ENCODE data around the gene PGAM5. TPM values are rescaled to one million over a fixed set of nuclear protein-coding genes. Genes with fewer than 3 reads are reported as not detected.

Gene PGAM5
- total and polyA plus RNA-seq, 10 of the 15 experiments (the other 5 are each of a cell fraction or from before 2014, with no cell fraction given) = 8.2 to 90.9 (median 45.3) TPM

DNA sequence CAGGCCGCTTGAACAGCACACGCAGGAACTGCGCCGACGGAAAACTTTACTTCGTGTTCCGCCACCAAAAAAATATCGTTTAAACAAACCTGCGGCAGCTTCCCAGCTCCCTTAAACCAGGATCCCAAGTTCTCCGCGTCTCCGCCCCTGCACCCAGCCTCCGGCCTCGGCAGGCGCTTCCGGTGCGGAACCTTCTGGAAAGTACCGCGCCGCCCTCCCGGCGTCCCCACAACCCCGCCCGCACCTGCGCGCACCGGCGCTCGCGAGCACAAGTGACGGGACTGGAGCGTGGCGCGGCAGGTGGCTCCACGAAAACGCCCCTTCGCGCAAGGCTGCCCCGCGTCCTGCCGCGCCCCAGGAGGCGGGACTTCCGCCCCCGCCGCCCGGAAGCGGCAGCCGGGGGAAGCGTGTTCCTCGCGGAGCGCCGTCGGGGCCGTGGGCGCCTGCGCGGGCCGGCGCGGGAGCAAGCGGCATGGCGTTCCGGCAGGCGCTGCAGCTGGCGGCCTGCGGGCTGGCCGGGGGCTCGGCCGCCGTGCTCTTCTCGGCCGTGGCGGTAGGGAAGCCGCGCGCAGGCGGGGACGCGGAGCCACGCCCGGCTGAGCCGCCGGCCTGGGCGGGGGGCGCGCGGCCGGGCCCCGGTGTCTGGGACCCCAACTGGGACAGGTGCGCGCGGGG, at the start of gene PGAM5 (continued):
- peak in 1 of 2 experiments; percentile 89 for TF ChIP-seq BHLHE40 (IDR thresholded peaks at IDR 0.05; ENCODE audit: borderline replicate concordance in 1 of 2, low read depth in 2 of 2, low read length in 1 of 2)
- TF ChIP-seq SMARCA5 (IDR thresholded peaks at IDR 0.05) = peak; percentile 70
- TF ChIP-seq BACH1 (IDR thresholded peaks at IDR 0.05; ENCODE audit: borderline replicate concordance) = peak; percentile 100
- TF ChIP-seq RELA (IDR thresholded peaks at IDR 0.05; ENCODE audit: borderline replicate concordance, partially characterized antibody) = peak; percentile 93
- no peak for TF ChIP-seq RBBP5 (conservative IDR thresholded peaks at IDR 0.05)
- TF ChIP-seq LARP7 (IDR thresholded peaks at IDR 0.05) = peak; percentile 71; the same call in 1 of the 2 replicates
- peak; percentile 14 for TF ChIP-seq MEF2B (IDR thresholded peaks at IDR 0.05; ENCODE audit: partially characterized antibody, poor library complexity, severe bottlenecking)
- TF ChIP-seq BRCA1 (IDR thresholded peaks at IDR 0.05; ENCODE audit: low read depth, low read length) = peak; percentile 63
- peak; percentile 13; the same call in 1 of the 2 replicates for TF ChIP-seq MTA3 (IDR thresholded peaks at IDR 0.05; ENCODE audit: borderline replicate concordance, low read length)
- TF ChIP-seq, protein P1, sequence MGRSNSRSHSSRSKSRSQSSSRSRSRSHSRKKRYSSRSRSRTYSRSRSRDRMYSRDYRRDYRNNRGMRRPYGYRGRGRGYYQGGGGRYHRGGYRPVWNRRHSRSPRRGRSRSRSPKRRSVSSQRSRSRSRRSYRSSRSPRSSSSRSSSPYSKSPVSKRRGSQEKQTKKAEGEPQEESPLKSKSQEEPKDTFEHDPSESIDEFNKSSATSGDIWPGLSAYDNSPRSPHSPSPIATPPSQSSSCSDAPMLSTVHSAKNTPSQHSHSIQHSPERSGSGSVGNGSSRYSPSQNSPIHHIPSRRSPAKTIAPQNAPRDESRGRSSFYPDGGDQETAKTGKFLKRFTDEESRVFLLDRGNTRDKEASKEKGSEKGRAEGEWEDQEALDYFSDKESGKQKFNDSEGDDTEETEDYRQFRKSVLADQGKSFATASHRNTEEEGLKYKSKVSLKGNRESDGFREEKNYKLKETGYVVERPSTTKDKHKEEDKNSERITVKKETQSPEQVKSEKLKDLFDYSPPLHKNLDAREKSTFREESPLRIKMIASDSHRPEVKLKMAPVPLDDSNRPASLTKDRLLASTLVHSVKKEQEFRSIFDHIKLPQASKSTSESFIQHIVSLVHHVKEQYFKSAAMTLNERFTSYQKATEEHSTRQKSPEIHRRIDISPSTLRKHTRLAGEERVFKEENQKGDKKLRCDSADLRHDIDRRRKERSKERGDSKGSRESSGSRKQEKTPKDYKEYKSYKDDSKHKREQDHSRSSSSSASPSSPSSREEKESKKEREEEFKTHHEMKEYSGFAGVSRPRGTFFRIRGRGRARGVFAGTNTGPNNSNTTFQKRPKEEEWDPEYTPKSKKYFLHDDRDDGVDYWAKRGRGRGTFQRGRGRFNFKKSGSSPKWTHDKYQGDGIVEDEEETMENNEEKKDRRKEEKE (IDR thresholded peaks at IDR 0.05) = peak; percentile 54; the same call in 1 of the 2 replicates
- TF ChIP-seq, protein P2, sequence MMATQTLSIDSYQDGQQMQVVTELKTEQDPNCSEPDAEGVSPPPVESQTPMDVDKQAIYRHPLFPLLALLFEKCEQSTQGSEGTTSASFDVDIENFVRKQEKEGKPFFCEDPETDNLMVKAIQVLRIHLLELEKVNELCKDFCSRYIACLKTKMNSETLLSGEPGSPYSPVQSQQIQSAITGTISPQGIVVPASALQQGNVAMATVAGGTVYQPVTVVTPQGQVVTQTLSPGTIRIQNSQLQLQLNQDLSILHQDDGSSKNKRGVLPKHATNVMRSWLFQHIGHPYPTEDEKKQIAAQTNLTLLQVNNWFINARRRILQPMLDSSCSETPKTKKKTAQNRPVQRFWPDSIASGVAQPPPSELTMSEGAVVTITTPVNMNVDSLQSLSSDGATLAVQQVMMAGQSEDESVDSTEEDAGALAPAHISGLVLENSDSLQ (IDR thresholded peaks at IDR 0.05) = peak; percentile 36; the same call in 1 of the 2 replicates
- peak; percentile 72; the same call in 1 of the 2 replicates for TF ChIP-seq SIN3A (IDR thresholded peaks at IDR 0.05; ENCODE audit: low read depth, low read length)
- no peak for TF ChIP-seq YBX1 (IDR thresholded peaks at IDR 0.05)
- TF ChIP-seq TBL1XR1 (IDR thresholded peaks at IDR 0.05; ENCODE audit: low read depth, low read length) = peak; percentile 38; the same call in 1 of the 2 replicates
- TF ChIP-seq YY1 (IDR thresholded peaks at IDR 0.05; ENCODE audit: low read depth, low read length) = peak; percentile 90
- TF ChIP-seq, protein P3, sequence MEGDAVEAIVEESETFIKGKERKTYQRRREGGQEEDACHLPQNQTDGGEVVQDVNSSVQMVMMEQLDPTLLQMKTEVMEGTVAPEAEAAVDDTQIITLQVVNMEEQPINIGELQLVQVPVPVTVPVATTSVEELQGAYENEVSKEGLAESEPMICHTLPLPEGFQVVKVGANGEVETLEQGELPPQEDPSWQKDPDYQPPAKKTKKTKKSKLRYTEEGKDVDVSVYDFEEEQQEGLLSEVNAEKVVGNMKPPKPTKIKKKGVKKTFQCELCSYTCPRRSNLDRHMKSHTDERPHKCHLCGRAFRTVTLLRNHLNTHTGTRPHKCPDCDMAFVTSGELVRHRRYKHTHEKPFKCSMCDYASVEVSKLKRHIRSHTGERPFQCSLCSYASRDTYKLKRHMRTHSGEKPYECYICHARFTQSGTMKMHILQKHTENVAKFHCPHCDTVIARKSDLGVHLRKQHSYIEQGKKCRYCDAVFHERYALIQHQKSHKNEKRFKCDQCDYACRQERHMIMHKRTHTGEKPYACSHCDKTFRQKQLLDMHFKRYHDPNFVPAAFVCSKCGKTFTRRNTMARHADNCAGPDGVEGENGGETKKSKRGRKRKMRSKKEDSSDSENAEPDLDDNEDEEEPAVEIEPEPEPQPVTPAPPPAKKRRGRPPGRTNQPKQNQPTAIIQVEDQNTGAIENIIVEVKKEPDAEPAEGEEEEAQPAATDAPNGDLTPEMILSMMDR (IDR thresholded peaks at IDR 0.05 in 2 of 3, conservative IDR thresholded peaks at IDR 0.05 in 1 of 3; ENCODE audit: control insufficient read depth in 2 of 3, extremely low read depth in 1 of 3, insufficient read depth in 1 of 3, low read depth in 3 of 3, low read length in 3 of 3) = 0 out of 6 replicates have a peak, but pooled peaks of 1 of the 3 experiments have one; percentile 7
- TF ChIP-seq, protein P4, sequence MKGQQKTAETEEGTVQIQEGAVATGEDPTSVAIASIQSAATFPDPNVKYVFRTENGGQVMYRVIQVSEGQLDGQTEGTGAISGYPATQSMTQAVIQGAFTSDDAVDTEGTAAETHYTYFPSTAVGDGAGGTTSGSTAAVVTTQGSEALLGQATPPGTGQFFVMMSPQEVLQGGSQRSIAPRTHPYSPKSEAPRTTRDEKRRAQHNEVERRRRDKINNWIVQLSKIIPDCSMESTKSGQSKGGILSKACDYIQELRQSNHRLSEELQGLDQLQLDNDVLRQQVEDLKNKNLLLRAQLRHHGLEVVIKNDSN (IDR thresholded peaks at IDR 0.05; ENCODE audit: borderline replicate concordance, extremely low read length, insufficient read depth, low read depth, low read length) = no peak
- TF ChIP-seq CHD4 (IDR thresholded peaks at IDR 0.05) = no peak
- no peak for TF ChIP-seq KAT2A (conservative IDR thresholded peaks at IDR 0.05; ENCODE audit: control insufficient read depth, low read depth, low read length)
- TF ChIP-seq HCFC1 (IDR thresholded peaks at IDR 0.05; ENCODE audit: low read length) = peak; percentile 68
- peak; percentile 86 for TF ChIP-seq GABPA (IDR thresholded peaks at IDR 0.05; ENCODE audit: low read depth)

Measured in GM12878 (cell line).